ENCODE data around the gene ARHGEF2.

Gene ARHGEF2

DNA sequence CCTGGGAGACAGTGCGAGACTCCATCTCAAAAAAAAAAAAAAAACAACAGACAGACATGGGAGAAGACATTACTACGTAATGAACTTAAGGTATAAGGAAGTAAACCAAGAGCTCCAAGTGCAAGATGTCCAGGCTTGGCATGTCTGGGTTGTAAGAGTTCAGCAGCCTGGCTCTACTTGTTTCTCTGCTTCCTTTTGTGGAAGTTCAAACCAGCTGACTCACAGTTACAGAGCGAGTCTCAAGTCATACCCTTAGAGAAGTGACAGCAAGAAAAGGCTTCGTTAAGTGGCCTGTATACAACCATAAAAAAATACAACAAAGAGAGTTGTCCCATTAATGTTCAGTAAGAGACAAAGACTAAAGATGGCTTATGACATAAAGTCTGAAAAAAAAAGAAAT, 68.5 kb downstream of the ARHGEF2 start:
- no peak for DNase-seq

GRCh38 chr1:155904261-155904660, 74.1 kb downstream of the ARHGEF2 start:
- no peak for DNase-seq

- no peak for DNase-seq
Measured at GRCh38 chr1:155900161-155900560, 78.2 kb downstream of the ARHGEF2 start.

DNA sequence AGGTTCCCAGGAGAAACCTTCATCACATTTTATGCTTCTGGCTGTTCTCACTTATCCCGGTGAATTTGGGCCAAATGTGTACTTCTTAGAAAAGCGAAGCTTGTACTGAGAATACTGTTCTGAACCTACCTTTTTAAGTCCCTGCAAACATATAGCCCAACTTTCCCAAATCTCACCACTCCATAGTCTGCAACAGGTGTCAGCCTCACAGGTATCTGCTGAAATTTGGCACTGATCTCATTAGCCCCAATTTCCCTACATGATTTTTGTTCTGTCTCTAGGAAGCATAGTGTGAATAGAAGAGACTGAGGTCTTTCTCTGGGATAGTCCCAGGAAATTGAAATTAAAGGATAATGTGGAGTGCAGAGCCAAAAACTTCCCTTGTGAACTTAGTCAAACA, 78.7 kb downstream of the ARHGEF2 start:
- DNase-seq, result no peak

GRCh38 chr1:155898888-155899287, 79.5 kb downstream of the ARHGEF2 start:
- no peak for DNase-seq

DNA sequence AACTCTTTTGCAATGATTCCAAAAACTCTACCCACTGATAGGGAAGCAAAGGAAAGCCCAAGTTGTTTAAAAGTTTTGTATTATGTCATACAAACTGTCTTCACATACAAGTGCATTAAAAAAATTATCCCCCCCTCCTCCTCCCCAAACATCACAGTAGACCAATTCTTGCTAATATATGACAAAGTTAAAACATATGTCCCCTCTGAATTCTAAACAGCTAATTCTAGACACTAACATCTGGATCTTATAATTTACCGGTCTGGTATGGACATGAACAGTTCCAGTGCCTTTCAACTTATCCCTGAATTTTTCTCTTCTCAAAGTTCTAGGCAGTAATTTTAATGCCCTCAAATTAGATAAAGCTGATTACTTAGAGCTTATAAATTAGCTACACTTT, 80.6 kb downstream of the ARHGEF2 start:
- no peak for DNase-seq

Data from stimulated activated CD4-positive, alpha-beta T cell treated with anti-CD3 and anti-CD28 coated beads, Interleukin-4, amount 100 ng/mL, for 1 hour (primary cell).